GM12873 (cell line): ENCODE measurements around the gene GPR180.

Experiments used
- TF ChIP-seq, protein P1 (sequence below): IDR thresholded peaks from 2 replicates; pipeline ENCODE4 v1.5.1; 2012; ENCODE audit warnings: low read depth, mild to moderate bottlenecking, moderate library complexity, low read length, control low read depth; ENCODE audit not compliant: insufficient read depth; ENCODE audit errors: missing control alignments

The GPR180 gene

DNA sequence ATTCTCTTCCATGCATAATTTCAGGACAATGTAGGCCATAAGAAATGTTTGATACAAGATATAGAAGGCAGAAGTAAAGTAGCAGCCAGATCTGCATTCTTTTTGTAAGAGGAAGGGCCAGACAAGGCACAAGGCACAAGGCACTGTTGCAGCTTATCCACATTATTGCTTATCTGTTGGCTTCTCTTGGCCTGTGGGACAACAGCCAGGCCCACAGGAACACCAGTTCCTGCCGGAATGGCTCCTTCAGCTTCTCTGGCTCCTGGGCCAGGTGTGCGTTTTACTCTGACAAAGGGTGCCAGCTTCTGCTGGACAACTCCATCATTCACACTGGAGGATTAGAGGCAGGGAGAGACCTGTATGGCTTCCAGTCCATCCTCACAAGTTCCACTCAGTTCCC, 29.2 kb downstream of the GPR180 start:
- TF ChIP-seq, protein P1, sequence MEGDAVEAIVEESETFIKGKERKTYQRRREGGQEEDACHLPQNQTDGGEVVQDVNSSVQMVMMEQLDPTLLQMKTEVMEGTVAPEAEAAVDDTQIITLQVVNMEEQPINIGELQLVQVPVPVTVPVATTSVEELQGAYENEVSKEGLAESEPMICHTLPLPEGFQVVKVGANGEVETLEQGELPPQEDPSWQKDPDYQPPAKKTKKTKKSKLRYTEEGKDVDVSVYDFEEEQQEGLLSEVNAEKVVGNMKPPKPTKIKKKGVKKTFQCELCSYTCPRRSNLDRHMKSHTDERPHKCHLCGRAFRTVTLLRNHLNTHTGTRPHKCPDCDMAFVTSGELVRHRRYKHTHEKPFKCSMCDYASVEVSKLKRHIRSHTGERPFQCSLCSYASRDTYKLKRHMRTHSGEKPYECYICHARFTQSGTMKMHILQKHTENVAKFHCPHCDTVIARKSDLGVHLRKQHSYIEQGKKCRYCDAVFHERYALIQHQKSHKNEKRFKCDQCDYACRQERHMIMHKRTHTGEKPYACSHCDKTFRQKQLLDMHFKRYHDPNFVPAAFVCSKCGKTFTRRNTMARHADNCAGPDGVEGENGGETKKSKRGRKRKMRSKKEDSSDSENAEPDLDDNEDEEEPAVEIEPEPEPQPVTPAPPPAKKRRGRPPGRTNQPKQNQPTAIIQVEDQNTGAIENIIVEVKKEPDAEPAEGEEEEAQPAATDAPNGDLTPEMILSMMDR: no peak

- TF ChIP-seq, protein P1: no peak
Observed at GRCh38 chr13:94632226-94632980, 30.7 kb downstream of the GPR180 start.

GRCh38 chr13:94636942-94637578, 35.4 kb downstream of the GPR180 start:
- TF ChIP-seq, protein P1: no peak

DNA sequence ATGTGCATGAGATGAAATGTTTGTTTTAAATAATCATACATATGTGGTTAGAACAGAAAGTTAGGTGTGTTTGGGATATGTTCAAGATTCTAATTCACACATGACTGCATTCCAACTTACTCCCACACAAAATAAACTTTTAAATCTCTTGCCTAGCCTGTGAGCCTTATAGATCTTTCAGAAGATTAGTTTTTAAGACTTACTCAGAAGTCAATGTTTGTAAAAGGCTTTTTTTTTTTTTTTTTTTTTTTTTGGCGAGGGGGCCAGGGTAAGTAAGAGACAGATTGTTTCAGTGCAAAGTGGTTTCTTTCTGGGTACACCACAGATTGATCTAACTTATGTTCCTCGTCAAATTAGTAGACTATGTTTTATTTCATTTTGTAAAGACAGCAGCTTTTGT, 39.1 kb downstream of the GPR180 start:
- TF ChIP-seq, protein P1: no peak

DNA sequence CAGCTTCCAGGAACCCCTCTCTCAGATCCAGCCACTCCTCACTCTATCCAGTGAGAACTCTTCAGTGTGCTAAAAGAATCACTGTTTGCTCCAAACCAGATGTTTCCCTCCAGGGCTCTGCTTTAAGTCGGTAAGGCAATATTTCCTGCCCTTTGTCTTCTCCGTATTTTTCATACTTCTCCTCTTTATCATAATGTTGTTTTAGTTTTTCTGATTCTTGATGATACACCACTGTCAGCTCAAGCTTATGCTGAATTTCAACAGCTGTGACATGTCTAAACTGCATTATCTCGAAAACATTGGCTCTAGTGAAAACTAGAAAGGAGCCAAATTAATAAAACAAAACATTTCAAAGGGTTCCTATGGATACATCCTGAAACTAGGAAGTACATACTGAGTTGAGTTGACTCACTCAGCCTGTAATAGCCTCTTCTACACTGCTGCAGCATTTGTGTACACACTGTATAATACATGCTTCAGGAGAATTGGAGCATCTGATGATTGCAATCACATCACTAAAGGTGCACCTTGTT, 39.8 kb downstream of the GPR180 start:
- TF ChIP-seq, protein P1: no peak

- TF ChIP-seq, protein P1: no peak
Observed at GRCh38 chr13:94646904-94647303, 45.2 kb downstream of the GPR180 start.

DNA sequence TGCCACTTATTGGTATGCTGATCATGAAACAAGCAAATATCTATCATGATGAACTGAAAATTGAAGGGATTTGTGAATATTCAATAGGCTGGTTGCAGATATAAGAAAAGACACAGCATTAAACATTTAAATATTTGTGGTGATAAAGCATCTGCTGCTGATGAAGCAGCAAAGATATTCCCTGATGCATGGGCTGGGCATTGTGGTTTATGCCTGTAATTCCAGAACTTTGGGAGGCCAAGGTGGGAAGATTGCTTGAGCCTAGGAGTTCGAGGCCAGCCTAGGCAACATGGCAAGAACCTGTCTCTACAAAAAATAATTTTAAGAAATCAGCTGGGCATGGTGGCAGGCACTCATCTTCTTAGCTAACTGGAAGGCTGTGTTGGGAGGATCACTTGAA, 54.5 kb downstream of the GPR180 start:
- TF ChIP-seq, protein P1: no peak
